ENCODE data around the gene MYPOP.

The MYPOP gene

GRCh38 chr19:45901912-45902650 is at the start of gene MYPOP:
MYPOP (minus strand) TSS chr19:45902613; CDS start chr19:45901773, 840 bp downstream.
- DNase-seq = no peak

GRCh38 chr19:45947926-45948325 is 45.5 kb upstream of the MYPOP start:
- no peak for DNase-seq

GRCh38 chr19:45940515-45940805 is 38.0 kb upstream of the MYPOP start:
- DNase-seq = no peak

GRCh38 chr19:45939792-45940514 is 37.5 kb upstream of the MYPOP start:
- no peak for DNase-seq

- DNase-seq = no peak
Measured at GRCh38 chr19:45938733-45939319, 36.4 kb upstream of the MYPOP start.

GRCh38 chr19:45935267-45935666 is 32.9 kb upstream of the MYPOP start:
- no peak for DNase-seq

- no peak for DNase-seq
Measured at GRCh38 chr19:45934551-45935230, 32.3 kb upstream of the MYPOP start.

- DNase-seq = no peak
Measured at GRCh38 chr19:45933759-45934158, 31.3 kb upstream of the MYPOP start.

GRCh38 chr19:45931055-45931454 is 28.6 kb upstream of the MYPOP start:
- DNase-seq = no peak

- no peak for DNase-seq
Measured at GRCh38 chr19:45929247-45929646, 26.8 kb upstream of the MYPOP start.

- DNase-seq = peak; percentile 85
Measured at GRCh38 chr19:45927565-45928261, 25.3 kb upstream of the MYPOP start.

GRCh38 chr19:45924891-45925447 is 22.6 kb upstream of the MYPOP start:
- no peak for DNase-seq

GRCh38 chr19:45922281-45922680 is 19.9 kb upstream of the MYPOP start:
- no peak for DNase-seq

GRCh38 chr19:45920458-45920857 is 18.0 kb upstream of the MYPOP start:
- DNase-seq = no peak

- no peak for DNase-seq
Measured at GRCh38 chr19:45919678-45920077, 17.3 kb upstream of the MYPOP start.

GRCh38 chr19:45918721-45919120 is 16.3 kb upstream of the MYPOP start:
- no peak for DNase-seq

- no peak for DNase-seq
Measured at GRCh38 chr19:45917421-45918091, 15.1 kb upstream of the MYPOP start.

- DNase-seq = no peak
Measured at GRCh38 chr19:45913874-45914830, 11.7 kb upstream of the MYPOP start, which contains the start of gene NANOS2. NANOS2 (minus strand) TSS chr19:45914778; CDS start chr19:45914693, 85 bp downstream.

GRCh38 chr19:45911291-45911690 is 8.9 kb upstream of the MYPOP start:
- no peak for DNase-seq

GRCh38 chr19:45908956-45909355 is 6.5 kb upstream of the MYPOP start:
- DNase-seq = no peak

GRCh38 chr19:45906221-45906620 is 3.8 kb upstream of the MYPOP start:
- DNase-seq = no peak

Measured in NCI-H1694 treated with DMSO at 0.1 percent for 48 hours (cell line).